NCI-H446 treated with DMSO at 0.1 percent for 48 hours (cell line): Measurements from ENCODE around the gene CARS1.

Source experiments
- DNase-seq: peaks from one replicate; lab custom pipeline; 2025; lab: John Stamatoyannopoulos, UW

Gene CARS1

GRCh38 chr11:3008746-3009336 is 48.4 kb downstream of the CARS1 start:
- DNase-seq = no peak

DNA sequence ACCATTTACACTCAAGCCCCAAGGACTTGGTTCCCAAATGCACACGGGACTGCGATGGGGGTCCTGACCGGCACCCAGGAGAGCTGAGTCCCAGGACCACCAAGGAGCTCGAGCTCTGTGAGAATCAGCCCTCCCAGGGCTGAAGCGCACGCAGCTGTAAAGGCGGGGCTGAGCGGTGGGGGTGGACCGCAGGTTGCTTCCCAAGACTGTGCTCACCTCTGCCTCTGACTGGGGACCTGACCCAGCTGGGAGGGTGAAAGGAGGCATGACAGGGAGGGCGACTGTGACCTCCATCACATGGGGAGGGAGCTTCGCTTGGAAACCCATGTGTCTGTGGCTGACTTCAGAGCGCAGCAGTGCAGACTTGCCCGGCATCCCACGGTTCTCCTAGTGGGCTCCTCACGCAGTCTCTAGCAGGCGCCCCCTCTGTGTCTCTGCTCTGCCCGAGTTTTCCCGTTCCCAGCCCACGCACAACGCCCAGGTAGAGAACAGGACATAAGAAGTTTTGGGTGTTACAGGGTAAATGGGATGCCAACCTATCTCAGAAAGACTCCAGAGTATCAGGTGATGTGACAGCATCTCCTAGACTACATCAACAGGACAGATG is 49.7 kb downstream of the CARS1 start:
- DNase-seq = no peak

- no peak for DNase-seq
Observed at GRCh38 chr11:3006505-3007260, 50.5 kb downstream of the CARS1 start.

- DNase-seq = no peak
Observed at GRCh38 chr11:3004481-3004880, 52.7 kb downstream of the CARS1 start.

- DNase-seq = no peak
Observed at GRCh38 chr11:3003396-3004231, 53.6 kb downstream of the CARS1 start.

GRCh38 chr11:3002871-3003270 is 54.4 kb downstream of the CARS1 start:
- no peak for DNase-seq

DNA sequence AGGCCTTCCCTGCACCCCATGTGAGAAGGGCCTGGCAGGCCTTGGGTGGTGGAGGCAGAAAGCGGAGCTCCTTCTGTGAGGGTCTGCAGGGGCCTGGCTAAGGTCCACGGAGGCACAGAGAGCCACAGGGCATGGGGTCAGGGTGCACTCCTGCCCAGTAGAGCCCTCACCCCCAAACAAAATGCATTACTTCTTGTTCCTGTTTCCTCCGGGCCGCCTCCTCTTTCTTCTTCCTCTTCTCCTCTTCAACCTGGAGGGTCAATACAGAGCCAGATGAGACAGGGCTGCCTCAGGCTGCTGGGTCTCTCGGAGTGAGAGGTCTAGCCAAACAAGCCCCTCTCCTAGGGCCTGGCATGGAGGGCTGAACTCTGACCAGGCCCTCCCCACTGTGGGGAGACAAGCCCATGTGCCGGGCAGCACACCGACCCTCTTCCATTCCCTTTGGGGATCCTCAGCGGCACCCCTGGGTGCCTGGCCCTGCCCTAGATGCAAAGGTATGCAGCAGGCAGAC is 54.8 kb downstream of the CARS1 start:
- no peak for DNase-seq

DNA sequence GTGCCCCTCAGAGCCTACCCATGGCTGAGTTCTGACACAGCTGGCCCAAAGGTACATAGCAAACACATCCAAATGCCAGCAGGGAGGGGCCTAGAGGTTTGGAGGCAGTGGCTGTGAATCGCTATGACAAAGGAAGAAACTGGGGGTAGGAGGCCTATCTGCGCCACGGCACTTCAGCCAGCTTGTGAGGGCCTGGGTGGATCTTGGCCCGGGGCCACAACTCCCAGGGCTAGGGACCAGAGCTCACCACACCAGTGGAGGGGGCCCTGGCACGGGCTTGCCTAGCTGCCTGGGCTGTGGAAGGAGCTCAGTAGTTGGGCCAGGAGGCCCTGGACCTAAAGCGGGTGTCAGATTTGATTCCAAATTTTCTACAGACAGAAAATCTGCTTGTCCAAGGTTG is 55.7 kb downstream of the CARS1 start:
- peak; percentile 87 for DNase-seq

GRCh38 chr11:3000032-3000961 is 56.9 kb downstream of the CARS1 start:
- DNase-seq = peak; percentile 91

DNA sequence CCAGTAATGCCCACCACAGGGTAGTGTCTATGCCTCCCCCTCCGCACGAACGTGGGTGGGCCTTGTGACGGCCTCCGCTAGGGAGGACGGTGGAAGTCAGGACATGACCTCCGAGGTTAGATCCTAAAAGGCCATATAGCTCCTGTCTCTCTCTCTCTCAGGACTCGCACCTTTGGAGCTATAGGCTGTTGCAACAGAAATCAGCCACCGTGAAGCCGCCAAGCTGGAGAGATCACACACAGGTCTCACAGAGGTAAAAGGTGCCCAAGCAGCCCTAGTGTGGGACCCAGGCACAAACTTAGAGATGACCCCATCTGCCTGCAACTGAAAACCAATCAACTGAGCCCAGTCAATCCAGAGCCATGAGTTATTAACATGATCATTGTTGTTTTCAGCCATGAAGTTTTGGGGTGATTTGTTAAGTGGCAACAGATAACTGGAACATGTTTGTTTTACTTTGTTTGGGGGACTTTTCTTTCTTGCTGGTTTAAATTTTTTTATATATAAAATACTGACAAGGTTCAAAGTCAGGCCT is 57.7 kb downstream of the CARS1 start:
- no peak for DNase-seq

DNA sequence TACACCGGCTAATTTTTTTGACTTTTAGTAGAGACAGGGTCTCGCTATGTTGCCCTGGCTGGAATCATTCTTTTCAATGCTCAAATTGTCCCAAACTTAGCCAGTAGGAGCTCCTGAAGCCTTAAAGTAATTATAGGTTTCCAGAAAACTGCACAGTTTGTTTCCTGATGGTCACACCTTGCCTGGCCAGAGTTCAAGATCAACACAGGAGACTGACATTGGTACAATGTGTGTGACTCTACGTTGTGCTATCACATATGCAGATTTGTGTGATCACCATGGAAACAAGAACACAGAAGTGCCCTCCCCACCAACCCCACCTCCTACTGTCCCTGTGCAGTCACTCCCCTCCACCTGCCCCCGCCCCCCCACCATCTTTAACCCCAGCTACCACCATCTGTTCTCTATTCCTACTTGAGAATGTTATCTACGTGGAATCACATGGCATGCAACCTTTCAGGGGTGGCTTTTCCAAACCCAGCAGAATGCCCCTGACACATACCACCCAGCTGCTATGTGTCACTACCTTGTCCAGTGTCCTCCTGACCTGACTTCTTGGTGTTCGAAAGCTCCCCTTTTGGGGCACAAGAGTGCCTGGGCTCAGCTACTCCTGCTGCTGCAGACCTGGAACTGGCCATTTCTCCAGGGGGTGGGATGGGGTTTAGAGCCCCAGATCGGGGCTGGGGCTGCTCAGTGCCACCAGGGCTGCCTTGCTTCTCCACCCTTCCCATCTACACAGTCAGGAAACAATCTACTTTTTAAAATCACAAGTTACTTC is 59.0 kb downstream of the CARS1 start:
- no peak for DNase-seq

DNA sequence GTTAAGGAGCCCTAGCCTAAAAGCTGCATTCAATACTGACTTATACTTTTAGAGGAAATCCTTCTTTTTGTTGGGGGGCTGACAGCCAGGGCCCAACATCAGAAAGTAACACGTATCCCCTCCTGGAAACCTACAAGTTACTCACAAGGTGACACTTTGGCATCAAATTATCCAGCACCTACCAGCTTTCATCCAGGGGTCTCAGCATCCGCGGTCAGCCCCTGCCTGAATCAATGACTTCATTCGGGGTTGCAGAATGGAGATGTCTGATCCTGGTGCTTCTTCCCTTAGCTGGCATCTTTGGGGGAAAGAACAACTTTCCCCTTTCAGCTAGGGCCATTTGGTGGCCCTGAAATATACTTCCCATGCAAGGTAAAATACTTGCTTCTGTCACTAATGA is 59.8 kb downstream of the CARS1 start:
- no peak for DNase-seq

DNA sequence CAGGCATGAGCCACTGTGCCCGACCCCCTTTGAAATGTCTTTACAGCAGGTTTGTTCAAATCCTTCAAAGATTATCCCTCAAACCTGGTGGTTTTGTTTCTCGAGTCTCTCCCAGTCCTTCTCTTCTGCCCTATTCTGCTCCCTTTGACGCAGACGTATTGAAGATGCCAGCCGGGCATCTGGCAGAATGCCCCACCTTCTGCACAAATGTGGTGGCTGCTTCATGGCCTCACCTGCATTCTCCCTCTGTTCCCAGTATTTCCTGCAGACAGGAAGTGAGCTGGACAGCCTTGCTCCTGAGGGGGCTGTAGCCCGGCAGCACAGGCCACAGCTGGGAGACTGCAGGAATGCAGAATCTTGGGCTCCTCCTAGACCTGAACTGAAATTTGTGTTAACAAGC is 60.2 kb downstream of the CARS1 start:
- no peak for DNase-seq

DNA sequence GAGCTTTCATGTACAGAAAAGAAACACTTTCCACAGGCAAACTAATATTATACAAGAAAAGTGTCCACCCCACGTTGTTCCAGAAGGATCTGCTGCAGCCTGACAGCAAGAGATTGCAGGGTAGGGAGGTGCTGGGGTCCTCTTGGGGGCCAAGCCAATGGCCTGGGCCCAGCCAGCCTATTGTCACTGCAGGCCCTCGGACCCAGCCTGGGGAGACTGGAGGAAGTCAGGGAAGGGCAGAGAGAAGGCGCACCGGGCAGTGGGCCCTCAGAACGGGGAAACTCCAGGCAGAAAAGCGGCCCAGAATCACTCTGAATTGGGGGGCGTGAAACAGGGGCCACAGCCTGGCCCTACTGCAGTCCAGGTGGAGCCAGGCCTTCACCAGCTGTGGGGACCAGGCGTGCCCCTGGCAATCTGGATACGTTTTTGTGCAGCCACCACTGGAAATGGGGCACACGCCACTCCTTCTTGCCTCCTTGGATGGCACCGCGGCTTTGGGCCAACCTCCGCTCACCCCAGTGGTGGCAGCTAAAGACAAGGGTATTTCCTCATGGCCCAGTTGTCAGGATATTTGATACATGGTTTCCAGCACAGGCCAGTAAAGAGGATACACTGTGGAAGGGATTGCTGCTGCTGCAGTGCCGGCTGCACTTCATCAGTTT is 61.2 kb downstream of the CARS1 start:
- no peak for DNase-seq

- DNase-seq = no peak
Observed at GRCh38 chr11:2995031-2995561, 62.1 kb downstream of the CARS1 start.

GRCh38 chr11:2994336-2994730 is 62.9 kb downstream of the CARS1 start:
- no peak for DNase-seq

GRCh38 chr11:2992997-2993325 is 64.3 kb downstream of the CARS1 start:
- DNase-seq = no peak

DNA sequence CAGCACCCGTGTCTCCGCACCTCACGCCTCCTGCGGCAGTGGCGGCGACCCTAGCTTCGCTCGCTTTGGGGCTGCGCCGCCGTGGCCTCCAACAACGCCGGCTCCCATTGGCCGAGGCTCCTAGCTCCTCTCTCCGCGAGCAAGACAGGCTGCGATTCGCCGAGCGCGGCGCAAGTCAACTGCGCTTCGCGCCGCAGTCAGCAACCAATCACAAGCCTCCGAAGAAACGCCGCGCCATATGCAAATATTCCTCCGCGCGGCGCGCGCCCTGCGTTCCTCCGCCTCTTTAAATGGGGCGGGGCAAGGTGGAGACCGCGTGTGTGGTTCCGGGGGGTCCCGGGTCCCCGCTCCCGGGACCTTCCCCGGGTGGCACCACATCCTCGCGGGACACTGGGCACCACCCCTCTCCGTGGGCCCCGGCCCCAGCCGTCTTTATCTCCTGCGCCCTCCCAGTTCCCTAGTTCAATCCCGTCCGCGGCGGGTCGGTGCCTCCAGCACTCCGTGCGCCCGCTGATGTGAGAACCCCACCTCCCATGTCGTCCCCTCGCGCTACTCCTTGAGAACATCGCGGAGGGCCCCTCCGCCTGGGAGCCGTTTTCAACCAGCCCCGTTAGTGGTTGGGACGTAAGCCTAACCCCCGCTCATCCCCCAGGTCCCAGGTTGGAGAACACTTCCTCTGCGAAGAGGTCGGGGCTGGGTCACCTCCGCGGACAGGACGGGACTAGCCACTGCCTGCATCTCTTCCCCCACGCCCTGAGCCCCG is 64.8 kb downstream of the CARS1 start, which contains the start of gene NAP1L4:
TSS of gene NAP1L4 (minus strand) at position 96 of the 763 bp plus-strand sequence. CDS start 13,109 bp downstream, outside the sequence.
- DNase-seq = peak; percentile 92
